Tibial nerve (tissue), 4 donors: ENCODE data around the gene LRCOL1. TPM values are rescaled to one million over a fixed set of nuclear protein-coding genes. Genes with fewer than 3 reads are reported as not detected.

Source experiments
- DNase-seq, 2 donors: peaks; one replicate each; pipeline ENCODE4 v3.0.0-alpha.2; 2019; ENCODE audit warnings: low spot score in 2 of 2
- H3K27ac ChIP-seq, 4 donors: fragments of 200-600 bp; sonication (generic) in 3 of 4; one replicate each; pipeline ENCODE4 v1.5.1; 2017 to 2019; ENCODE audit warnings: mild to moderate bottlenecking in 1 of 4
- H3K27me3 ChIP-seq, 2 donors: fragments of 200-600 bp; sonication (generic) in 1 of 2; one replicate each; pipeline versions ENCODE4 v1.5.1 to v1.6.0; 2017 to 2019
- H3K36me3 ChIP-seq, 3 donors: fragments of 200-600 bp; sonication (generic); one replicate each; pipeline ENCODE4 v1.5.1; 2018 to 2019
- H3K4me1 ChIP-seq, 4 donors: fragments of 200-600 bp; sonication (generic) in 3 of 4; one replicate each; pipeline ENCODE4 v1.5.1; 2017 to 2019
- H3K4me3 ChIP-seq, 4 donors: fragments of 200-600 bp; sonication (generic) in 3 of 4; one replicate each; pipeline ENCODE4 v1.5.1; 2017 to 2019; ENCODE audit warnings: mild to moderate bottlenecking in 1 of 4, moderate library complexity in 1 of 4
- H3K9me3 ChIP-seq, 4 donors: fragments of 200-600 bp; sonication (generic) in 3 of 4; one replicate each; pipeline ENCODE4 v1.5.1; 2017 to 2019
- EP300 ChIP-seq, 2 donors: sonication (generic); formaldehyde crosslinking; IDR thresholded peaks; one replicate each; pipeline ENCODE4 v1.6.1; 2017; ENCODE audit warnings: antibody characterized with exemption in 2 of 2, mild to moderate bottlenecking in 1 of 2
- POLR2A ChIP-seq, 2 donors: fragments of 450-650 bp; IDR thresholded peaks; one replicate each; pipeline ENCODE4 v1.6.1; 2017; ENCODE audit warnings: antibody characterized with exemption in 2 of 2, mild to moderate bottlenecking in 2 of 2, moderate library complexity in 2 of 2
- WGBS, 2 donors: methylation state at CpG; one replicate each; pipeline ENCODE4 v1.1.5; 2018; 5-methylcytosine and 5-hydroxymethylcytosine counted together
- total RNA-seq, 4 donors: library from RNA; depleted of rRNA; stranded (reverse); fragments of >200 nt; gene quantifications; one replicate each; pipeline ENCODE4 v1.1.0, GENCODE V29; 2016
- TF ChIP-seq, protein P1 (sequence below), 5 experiments: fragments of 200-600 bp in 3 of 5; fragments of 450-650 bp in 2 of 5; sonication (generic) in 3 of 5; IDR thresholded peaks; one replicate each; pipeline ENCODE4 v1.5.1; 2016 to 2019; ENCODE audit warnings: antibody characterized with exemption in 5 of 5, mild to moderate bottlenecking in 3 of 5, moderate library complexity in 2 of 5

Gene LRCOL1
- total RNA-seq, 4 donors from 2014 or later: not detected

GRCh38 chr12:132621657-132622435 is 11.5 kb upstream of the LRCOL1 start:
- no peak overlapping the region for H3K27ac ChIP-seq
- H3K27me3 ChIP-seq: peaks cover 4 to 31% of the 10 kb centered on the region in 2 donors
- TF ChIP-seq, protein P1, sequence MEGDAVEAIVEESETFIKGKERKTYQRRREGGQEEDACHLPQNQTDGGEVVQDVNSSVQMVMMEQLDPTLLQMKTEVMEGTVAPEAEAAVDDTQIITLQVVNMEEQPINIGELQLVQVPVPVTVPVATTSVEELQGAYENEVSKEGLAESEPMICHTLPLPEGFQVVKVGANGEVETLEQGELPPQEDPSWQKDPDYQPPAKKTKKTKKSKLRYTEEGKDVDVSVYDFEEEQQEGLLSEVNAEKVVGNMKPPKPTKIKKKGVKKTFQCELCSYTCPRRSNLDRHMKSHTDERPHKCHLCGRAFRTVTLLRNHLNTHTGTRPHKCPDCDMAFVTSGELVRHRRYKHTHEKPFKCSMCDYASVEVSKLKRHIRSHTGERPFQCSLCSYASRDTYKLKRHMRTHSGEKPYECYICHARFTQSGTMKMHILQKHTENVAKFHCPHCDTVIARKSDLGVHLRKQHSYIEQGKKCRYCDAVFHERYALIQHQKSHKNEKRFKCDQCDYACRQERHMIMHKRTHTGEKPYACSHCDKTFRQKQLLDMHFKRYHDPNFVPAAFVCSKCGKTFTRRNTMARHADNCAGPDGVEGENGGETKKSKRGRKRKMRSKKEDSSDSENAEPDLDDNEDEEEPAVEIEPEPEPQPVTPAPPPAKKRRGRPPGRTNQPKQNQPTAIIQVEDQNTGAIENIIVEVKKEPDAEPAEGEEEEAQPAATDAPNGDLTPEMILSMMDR (IDR thresholded peaks at IDR 0.05): no peak
- TF ChIP-seq EP300 (IDR thresholded peaks at IDR 0.05) (no peak), POLR2A (IDR thresholded peaks at IDR 0.05) (no peak)
- DNase-seq: no peak
- H3K36me3 ChIP-seq: peaks cover 0 to 29% (median 0%) of the 10 kb centered on the region in 3 donors
- H3K4me1 ChIP-seq: peaks cover 0 to 33% (median 13%) of the 10 kb centered on the region in 4 donors
- 78 to 83% methylated on average over 21 of the region's 21 CpGs for WGBS, 2 donors
- no peak overlapping the region for H3K4me3 ChIP-seq
- peaks cover 0 to 6% (median under 1%) of the 10 kb centered on the region in 4 donors for H3K9me3 ChIP-seq

GRCh38 chr12:132620899-132621656 is 10.7 kb upstream of the LRCOL1 start:
- Histone ChIP-seq H3K27me3 (peaks cover 4 to 38% of the 10 kb centered on the region in 2 donors), H3K36me3 (peaks cover 0 to 25% (median 0%) of the 10 kb centered on the region in 3 donors), H3K4me1 (peaks cover 0 to 33% (median 13%) of the 10 kb centered on the region in 4 donors), H3K9me3 (peaks cover 0 to 14% (median 3%) of the 10 kb centered on the region in 4 donors), H3K4me3 (no peak overlapping the region), H3K27ac (no peak overlapping the region)
- 71 to 75% methylated on average over 19 to 23 of the region's 28 CpGs for WGBS, 2 donors
- DNase-seq: no peak
- no peak for TF ChIP-seq EP300 (IDR thresholded peaks at IDR 0.05)
- TF ChIP-seq, protein P1 (IDR thresholded peaks at IDR 0.05): no peak
- no peak for TF ChIP-seq POLR2A (IDR thresholded peaks at IDR 0.05)

DNA sequence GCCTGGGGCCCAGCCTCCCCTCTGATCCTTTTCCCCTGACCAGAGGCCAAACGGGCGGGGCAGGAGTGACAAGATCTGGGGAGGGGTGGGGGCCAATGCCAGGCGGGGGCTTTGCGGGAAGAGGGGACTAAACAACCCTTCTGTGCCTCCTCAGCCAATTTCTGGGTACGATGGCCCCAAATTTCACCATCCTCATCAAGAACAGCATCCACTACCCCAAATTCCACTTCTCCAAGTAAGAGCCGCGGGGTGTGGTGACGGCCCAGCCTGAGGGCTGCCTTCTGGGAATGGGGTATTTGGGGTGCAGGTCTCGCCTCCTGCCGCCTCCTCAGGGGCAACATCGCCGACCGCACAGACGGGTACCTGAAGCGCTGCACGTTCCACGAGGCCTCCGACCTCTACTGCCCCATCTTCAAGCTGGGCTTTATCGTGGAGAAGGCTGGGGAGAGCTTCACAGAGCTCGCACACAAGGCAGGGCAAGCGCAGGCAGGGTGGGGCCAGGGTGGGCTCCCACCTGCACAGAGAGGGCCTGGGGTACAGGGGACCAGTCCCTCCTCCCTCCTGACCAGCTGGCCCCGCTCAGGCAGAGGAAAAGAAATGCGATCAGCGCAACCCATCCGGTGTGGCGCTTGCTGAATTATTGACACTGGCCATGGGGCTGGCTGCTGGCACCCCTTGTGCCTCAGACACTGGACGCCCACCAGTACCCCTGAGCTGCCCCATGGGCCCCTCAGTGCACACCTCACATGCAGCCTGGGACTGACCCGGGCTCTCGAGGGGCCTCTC is 9.9 kb upstream of the LRCOL1 start:
- no peak overlapping the region for H3K4me3 ChIP-seq
- H3K4me1 ChIP-seq: peaks cover 0 to 33% (median 13%) of the 10 kb centered on the region in 4 donors
- H3K27ac ChIP-seq: no peak overlapping the region
- H3K27me3 ChIP-seq: peaks cover 6 to 46% of the 10 kb centered on the region in 2 donors
- 60 to 70% methylated on average over 22 to 27 of the region's 29 CpGs for WGBS, 2 donors
- TF ChIP-seq POLR2A (IDR thresholded peaks at IDR 0.05): no peak
- H3K36me3 ChIP-seq: peaks cover 0 to 18% (median 0%) of the 10 kb centered on the region in 3 donors
- peaks cover 0 to 20% (median 3%) of the 10 kb centered on the region in 4 donors for H3K9me3 ChIP-seq
- DNase-seq: no peak

GRCh38 chr12:132619386-132620112 is 9.2 kb upstream of the LRCOL1 start:
- Histone ChIP-seq H3K36me3 (peaks cover 0 to 10% (median 0%) of the 10 kb centered on the region in 3 donors), H3K9me3 (peaks cover 0 to 20% (median 3%) of the 10 kb centered on the region in 4 donors), H3K27me3 (peaks cover 6 to 54% of the 10 kb centered on the region in 2 donors), H3K27ac (no peak overlapping the region), H3K4me3 (no peak overlapping the region), H3K4me1 (peaks cover 0 to 38% (median 13%) of the 10 kb centered on the region in 4 donors)
- no peak for DNase-seq
- WGBS, 2 donors: 15 to 24% methylated on average over 15 to 39 of the region's 53 CpGs
- TF ChIP-seq, protein P1 (IDR thresholded peaks at IDR 0.05): no peak
- no peak for TF ChIP-seq EP300 (IDR thresholded peaks at IDR 0.05)
- no peak for TF ChIP-seq POLR2A (IDR thresholded peaks at IDR 0.05)

DNA sequence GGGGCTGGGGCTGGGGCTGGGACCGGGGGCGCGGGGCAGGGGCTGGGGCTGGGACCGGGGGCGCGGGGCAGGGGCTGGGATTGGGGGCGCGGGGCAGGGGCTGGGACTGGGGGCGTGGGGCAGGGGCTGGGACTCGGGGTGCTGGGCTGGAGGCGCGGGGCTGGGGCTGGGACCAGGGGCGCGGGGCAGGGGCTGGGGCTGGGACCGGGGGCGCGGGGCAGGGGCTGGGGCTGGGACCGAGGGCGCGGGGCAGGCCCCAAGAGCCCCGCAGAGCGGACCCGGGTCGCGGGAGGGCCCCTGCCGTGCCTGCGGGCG is 8.6 kb upstream of the LRCOL1 start:
- peaks cover 0 to 38% (median 13%) of the 10 kb centered on the region in 4 donors for H3K4me1 ChIP-seq
- no peak for DNase-seq
- H3K36me3 ChIP-seq: peaks cover 0 to 5% (median 0%) of the 10 kb centered on the region in 3 donors
- no peak overlapping the region for H3K4me3 ChIP-seq
- H3K27me3 ChIP-seq: peaks cover 6 to 54% of the 10 kb centered on the region in 2 donors
- TF ChIP-seq, protein P1 (IDR thresholded peaks at IDR 0.05): no peak
- TF ChIP-seq EP300 (IDR thresholded peaks at IDR 0.05) (no peak), POLR2A (IDR thresholded peaks at IDR 0.05) (no peak)
- WGBS, 2 donors: no CpG with 5 or more reads among the region's 28 CpGs
- peaks cover 0 to 20% (median 3%) of the 10 kb centered on the region in 4 donors for H3K9me3 ChIP-seq
- H3K27ac ChIP-seq: no peak overlapping the region
